HepG2 (cell line): ENCODE results near the gene TMEM129. TPM values are rescaled to one million over a fixed set of nuclear protein-coding genes. Genes with fewer than 3 reads are reported as not detected.

ENCODE experiments used
- AGO1 ChIP-seq: fragments of 200-400 bp; formaldehyde crosslinking; IDR thresholded peaks from 2 replicates; pipeline ENCODE4 v1.6.1; 2017; ENCODE audit warnings: mild to moderate bottlenecking, low read depth, low read length, moderate library complexity; ENCODE audit not compliant: poor library complexity, severe bottlenecking
- AKAP8 ChIP-seq: sonication (generic); formaldehyde crosslinking; IDR thresholded peaks from 2 replicates; pipeline ENCODE4 v1.5.1; 2020; ENCODE audit warnings: mild to moderate bottlenecking, missing genetic modification reagents
- ATF3 ChIP-seq: sonication (generic); formaldehyde crosslinking; IDR thresholded peaks from 2 replicates; pipeline ENCODE4 v1.4.0; 2020; ENCODE audit warnings: missing genetic modification reagents
- GABPB1 ChIP-seq: IDR thresholded peaks from 2 replicates; pipeline ENCODE4 v1.6.1; 2016; ENCODE audit warnings: mild to moderate bottlenecking, missing genetic modification reagents, moderate library complexity, missing compliant biosample characterization
- HNRNPK ChIP-seq: fragments of 200-400 bp; formaldehyde crosslinking; IDR thresholded peaks from 2 replicates; pipeline ENCODE4 v1.6.1; 2018; ENCODE audit warnings: low read length, low read depth, moderate library complexity, mild to moderate bottlenecking; ENCODE audit not compliant: poor library complexity, severe bottlenecking
- ISL2 ChIP-seq: sonication (generic); formaldehyde crosslinking; IDR thresholded peaks from 2 replicates; pipeline ENCODE4 v1.5.0; 2020; ENCODE audit warnings: missing genetic modification reagents
- KMT2B ChIP-seq: IDR thresholded peaks from 2 replicates; pipeline ENCODE4 v1.6.1; 2016; ENCODE audit warnings: missing genetic modification reagents, missing compliant biosample characterization
- MIER2 ChIP-seq: IDR thresholded peaks from 2 replicates; pipeline ENCODE4 v1.6.1; 2016; ENCODE audit warnings: missing biosample characterization, missing genetic modification reagents
- POLR2G ChIP-seq: fragments of 200-400 bp; formaldehyde crosslinking; IDR thresholded peaks from 2 replicates; pipeline ENCODE4 v1.6.1; 2018; ENCODE audit warnings: mild to moderate bottlenecking, low read depth, low read length, moderate library complexity
- RNF219 ChIP-seq: sonication (generic); formaldehyde crosslinking; IDR thresholded peaks from 2 replicates; pipeline ENCODE4 v1.5.0; 2020; ENCODE audit warnings: mild to moderate bottlenecking, missing genetic modification reagents
- SRSF1 ChIP-seq: fragments of 200-400 bp; formaldehyde crosslinking; optimal IDR thresholded peaks from 2 replicates; pipeline ENCODE3; 2017; ENCODE audit warnings: mild to moderate bottlenecking, low read depth, low read length, moderate library complexity
- UBTF ChIP-seq: sonication (generic); formaldehyde crosslinking; IDR thresholded peaks from 2 replicates; pipeline ENCODE4 v1.4.0; 2020; ENCODE audit warnings: mild to moderate bottlenecking, missing genetic modification reagents
- ZBTB7B ChIP-seq: sonication (generic); formaldehyde crosslinking; IDR thresholded peaks from 2 replicates; pipeline ENCODE4 v1.4.0; 2020; ENCODE audit warnings: missing genetic modification reagents
- ZFY ChIP-seq: sonication (generic); formaldehyde crosslinking; IDR thresholded peaks from 2 replicates; pipeline ENCODE4 v1.4.0; 2020; ENCODE audit warnings: missing genetic modification reagents
- ZNF263 ChIP-seq: sonication (generic); formaldehyde crosslinking; IDR thresholded peaks from 2 replicates; pipeline ENCODE4 v1.4.0; 2020; ENCODE audit warnings: missing genetic modification reagents
- ZNF329 ChIP-seq: sonication (generic); formaldehyde crosslinking; IDR thresholded peaks from 2 replicates; pipeline ENCODE4 v1.9.0; 2021; ENCODE audit warnings: low read depth, mild to moderate bottlenecking, missing genetic modification reagents
- ZNF550 ChIP-seq: sonication (generic); formaldehyde crosslinking; IDR thresholded peaks from 2 replicates; pipeline ENCODE4 v1.4.0; 2020; ENCODE audit warnings: mild to moderate bottlenecking, missing genetic modification reagents, borderline replicate concordance
- ZNF687 ChIP-seq: sonication (generic); formaldehyde crosslinking; IDR thresholded peaks from 2 replicates; pipeline ENCODE4 v1.5.1; 2020; ENCODE audit warnings: mild to moderate bottlenecking, missing genetic modification reagents, moderate library complexity
- ZNF782 ChIP-seq: sonication (generic); formaldehyde crosslinking; IDR thresholded peaks from 2 replicates; pipeline ENCODE4 v1.4.0; 2020; ENCODE audit warnings: missing genetic modification reagents, mild to moderate bottlenecking, borderline replicate concordance
- ZNF883 ChIP-seq: sonication (generic); formaldehyde crosslinking; IDR thresholded peaks from 2 replicates; pipeline ENCODE4 v1.5.1; 2020; ENCODE audit warnings: mild to moderate bottlenecking, missing genetic modification reagents; ENCODE audit errors: not compliant biosample characterization
- polyA plus RNA-seq, 8 experiments: library from polyadenylated mRNA; depleted of rRNA in 3 of 8; stranded (reverse) in 7 of 8; unstranded in 1 of 8; fragments of >200 nt; fragmentation: Illumina TruSeq in 4 of 8; extraction: Trizol in 4 of 8; gene quantifications; 2 replicates each; pipeline versions ENCODE4 v1.2.1 to v1.2.3, GENCODE V29; 2011 to 2016; ENCODE audit warnings: low read depth in 4 of 8, missing spikeins in 1 of 8, mixed read lengths in 1 of 8; ENCODE audit not compliant: insufficient read depth in 1 of 8
- total RNA-seq, 5 experiments: library from RNA; depleted of rRNA; stranded (reverse); fragments of >200 nt; fragmentation: Illumina TruSeq; extraction: Trizol; gene quantifications; 2 replicates each; pipeline ENCODE4 v1.2.3, GENCODE V29; 2016; ENCODE audit warnings: low read depth in 1 of 5

Gene TMEM129
- total and polyA plus RNA-seq, 2 of the 13 experiments (the other 11 are each of a cell fraction or from before 2014, with no cell fraction given), result 19.0 to 25.8 TPM

GRCh38 chr4:1763550-1764080 is 42.5 kb upstream of the TMEM129 start (continued):
- TF ChIP-seq RNF219, result no peak
- TF ChIP-seq MIER2, result no peak
- TF ChIP-seq KMT2B (CRISPR knock-in tag), result 0 out of 2 replicates have a peak, but pooled peaks have one; percentile 19
- peak; percentile 61 for TF ChIP-seq ZNF687 (CRISPR knock-in tag)
- TF ChIP-seq SRSF1, result no peak
- peak; percentile 86 for TF ChIP-seq AGO1
- 0 out of 2 replicates have a peak, but pooled peaks have one; percentile 68 for TF ChIP-seq ZNF550 (CRISPR knock-in tag)
- peak; percentile 96 for TF ChIP-seq ZNF329 (CRISPR knock-in tag)
- TF ChIP-seq ZNF782 (CRISPR knock-in tag), result peak; percentile 61; the same call in 1 of the 2 replicates
- no peak for TF ChIP-seq ISL2 (CRISPR knock-in tag)
- TF ChIP-seq ZNF883 (CRISPR knock-in tag), result peak; percentile 27
- TF ChIP-seq ZBTB7B, result peak; percentile 43; the same call in 1 of the 2 replicates
- TF ChIP-seq GABPB1 (CRISPR knock-in tag), result peak; percentile 36; the same call in 1 of the 2 replicates
- peak; percentile 54; the same call in 1 of the 2 replicates for TF ChIP-seq UBTF
- 0 out of 2 replicates have a peak, but pooled peaks have one; percentile 23 for TF ChIP-seq ATF3
- TF ChIP-seq ZNF263 (CRISPR knock-in tag), result no peak
- peak; percentile 20; the same call in 1 of the 2 replicates for TF ChIP-seq AKAP8 (CRISPR knock-in tag)
- peak; percentile 55; the same call in 1 of the 2 replicates for TF ChIP-seq ZFY
- peak; percentile 75 for TF ChIP-seq POLR2G
- TF ChIP-seq HNRNPK, result no peak
